Liver (tissue), 9 donors: ENCODE results near the gene RHBDF2. TPM values are rescaled to one million over a fixed set of nuclear protein-coding genes. Genes with fewer than 3 reads are reported as not detected.

Experiments used
- DNase-seq: peaks from one replicate; pipeline ENCODE4 v3.0.0-alpha.2; 2017; ENCODE audit warnings: low spot score
- H3K27ac ChIP-seq, 2 donors: one replicate each; pipeline ENCODE4 v1.7.0; 2013; ENCODE audit warnings: inconsistent platforms in 2 of 2, low read length in 2 of 2, control low read depth in 1 of 2, low read depth in 1 of 2, mild to moderate bottlenecking in 1 of 2
- H3K27me3 ChIP-seq, 4 donors: one replicate each; pipeline versions ENCODE4 v1.6.1 to v1.7.0; 2013; ENCODE audit warnings: low read length in 3 of 4, inconsistent platforms in 1 of 4, mild to moderate bottlenecking in 1 of 4, moderate library complexity in 1 of 4; ENCODE audit not compliant: control insufficient read depth in 4 of 4, insufficient read depth in 4 of 4
- H3K36me3 ChIP-seq, 4 donors: one replicate each; pipeline versions ENCODE4 v1.6.1 to v1.7.0; 2013; ENCODE audit warnings: low read length in 3 of 4, mild to moderate bottlenecking in 3 of 4, low read depth in 1 of 4, moderate library complexity in 1 of 4; ENCODE audit not compliant: control insufficient read depth in 4 of 4, insufficient read depth in 3 of 4
- H3K4me1 ChIP-seq, 4 donors: one replicate each; pipeline versions ENCODE4 v1.6.1 to v1.7.0; 2013; ENCODE audit warnings: low read length in 3 of 4, mild to moderate bottlenecking in 3 of 4, moderate library complexity in 1 of 4; ENCODE audit not compliant: control insufficient read depth in 4 of 4, insufficient read depth in 4 of 4
- H3K4me3 ChIP-seq, 3 donors: one replicate each; pipeline versions ENCODE4 v1.6.1 to v1.7.0; 2013; ENCODE audit warnings: low read length in 3 of 3, control low read depth in 1 of 3, low read depth in 1 of 3, mild to moderate bottlenecking in 1 of 3
- H3K9ac ChIP-seq, 2 donors: one replicate each; pipeline ENCODE4 v1.7.0; 2013; ENCODE audit warnings: low read length in 2 of 2, mild to moderate bottlenecking in 2 of 2, moderate library complexity in 2 of 2, control low read depth in 1 of 2, low read depth in 1 of 2
- H3K9me3 ChIP-seq, 4 donors: one replicate each; pipeline versions ENCODE4 v1.6.1 to v1.7.0; 2013; ENCODE audit warnings: low read length in 3 of 4; ENCODE audit not compliant: control insufficient read depth in 4 of 4
- ATF3 ChIP-seq: IDR thresholded peaks from 2 replicates; pipeline ENCODE4 v1.6.1; 2016; ENCODE audit warnings: antibody characterized with exemption
- CTCF ChIP-seq: fragments of 150-350 bp; IDR thresholded peaks from 2 replicates; pipeline ENCODE4 v1.5.1; 2017; ENCODE audit warnings: improper control_type of control experiment, low read depth, low read length; ENCODE audit not compliant: missing input control
- EGR1 ChIP-seq, 2 donors: IDR thresholded peaks; 2 replicates each; pipeline ENCODE4 v1.6.1; 2016 to 2018; ENCODE audit warnings: antibody characterized with exemption in 2 of 2, low read depth in 2 of 2
- FOXA1 ChIP-seq: IDR thresholded peaks from 2 replicates; pipeline ENCODE4 v1.6.1; 2016; ENCODE audit warnings: antibody characterized with exemption
- FOXA2 ChIP-seq: IDR thresholded peaks from 2 replicates; pipeline ENCODE4 v1.6.1; 2016; ENCODE audit warnings: antibody characterized with exemption
- GABPA ChIP-seq, 2 donors: IDR thresholded peaks in 1 of 2; conservative IDR thresholded peaks in 1 of 2; 2 replicates each; pipeline ENCODE4 v1.6.1; 2016; ENCODE audit warnings: antibody characterized with exemption in 2 of 2, mild to moderate bottlenecking in 1 of 2, moderate library complexity in 1 of 2
- HNF4A ChIP-seq, 2 donors: conservative IDR thresholded peaks; 2 replicates each; pipeline ENCODE4 v1.6.1; 2016; ENCODE audit warnings: antibody characterized with exemption in 2 of 2, mild to moderate bottlenecking in 2 of 2
- HNF4G ChIP-seq: IDR thresholded peaks from 2 replicates; pipeline ENCODE4 v1.6.1; 2016; ENCODE audit warnings: antibody characterized with exemption
- JUND ChIP-seq, 2 donors: IDR thresholded peaks; 2 replicates each; pipeline ENCODE4 v1.6.1; 2016; ENCODE audit warnings: antibody characterized with exemption in 2 of 2
- MAX ChIP-seq: IDR thresholded peaks from 2 replicates; pipeline ENCODE4 v1.6.1; 2016; ENCODE audit warnings: antibody characterized with exemption
- NR2F2 ChIP-seq: IDR thresholded peaks from 2 replicates; pipeline ENCODE4 v1.6.1; 2016; ENCODE audit warnings: antibody characterized with exemption
- RAD21 ChIP-seq, 2 donors: IDR thresholded peaks; 2 replicates each; pipeline ENCODE4 v1.6.1; 2016; ENCODE audit warnings: antibody characterized with exemption in 2 of 2, mild to moderate bottlenecking in 2 of 2
- REST ChIP-seq: IDR thresholded peaks from 2 replicates; pipeline ENCODE4 v1.6.1; 2016; ENCODE audit warnings: antibody characterized with exemption, mild to moderate bottlenecking
- RXRA ChIP-seq, 2 donors: IDR thresholded peaks; 2 replicates each; pipeline ENCODE4 v1.6.1; 2017 to 2018; ENCODE audit warnings: antibody characterized with exemption in 2 of 2, mild to moderate bottlenecking in 1 of 2
- SP1 ChIP-seq: IDR thresholded peaks from 2 replicates; pipeline ENCODE4 v1.6.1; 2018; ENCODE audit warnings: antibody characterized with exemption, mild to moderate bottlenecking
- TAF1 ChIP-seq: conservative IDR thresholded peaks from 2 replicates; pipeline ENCODE4 v1.6.1; 2016; ENCODE audit warnings: antibody characterized with exemption, mild to moderate bottlenecking
- YY1 ChIP-seq: IDR thresholded peaks from 2 replicates; pipeline ENCODE4 v1.6.1; 2016; ENCODE audit warnings: antibody characterized with exemption, mild to moderate bottlenecking
- ZBTB33 ChIP-seq: IDR thresholded peaks from 2 replicates; pipeline ENCODE4 v1.6.1; 2016; ENCODE audit warnings: antibody characterized with exemption
- WGBS: extraction: QIAGEN DNeasy Blood & Tissue Kit; methylation state at CpG from one replicate; pipeline ENCODE4 v1.1.7; 2013; 5-methylcytosine and 5-hydroxymethylcytosine counted together
- polyA plus RNA-seq, 2 donors: library from polyadenylated mRNA; stranded (reverse) in 1 of 2; unstranded in 1 of 2; fragments of 200-250 nt in 1 of 2; fragments of >200 nt in 1 of 2; fragmentation: Nextera tagmentation in 1 of 2; extraction: Ambion mirVana in 1 of 2; gene quantifications; one replicate each; pipeline versions ENCODE4 v1.2.1 to v1.2.3, GENCODE V29; 2013 to 2015
- total RNA-seq, 2 donors: library from RNA; depleted of rRNA; stranded (reverse); fragments of >200 nt; gene quantifications; one replicate each; pipeline ENCODE4 v1.2.3, GENCODE V29; 2014
- donor health status: healthy.
- donor health status: healthy.
- donor health status: healthy.
- donor health status: healthy.
- donor health status: healthy.

The RHBDF2 gene
- total and polyA plus RNA-seq, 4 donors: 2.9 to 6.7 (median 4.6) TPM

GRCh38 chr17:76480632-76481031 lies 20.6 kb downstream of the RHBDF2 start:
- H3K27ac ChIP-seq: no peak overlapping the region
- no peak for TF ChIP-seq REST
- no peak for TF ChIP-seq ATF3
- TF ChIP-seq FOXA2: no peak
- no peak for TF ChIP-seq HNF4G

GRCh38 chr17:76479515-76480060 lies 21.6 kb downstream of the RHBDF2 start:
- Histone ChIP-seq H3K36me3 (peaks cover 0 to 8% (median 3%) of the 10 kb centered on the region in 4 donors), H3K4me1 (no peaks in the 10 kb centered on the region), H3K9me3 (no peaks in the 10 kb centered on the region), H3K27ac (no peak overlapping the region), H3K4me3 (no peak overlapping the region), H3K9ac (no peak overlapping the region), H3K27me3 (no peaks in the 10 kb centered on the region)
- DNase-seq: no peak
- 92% methylated on average over 14 of the region's 14 CpGs for WGBS
- TF ChIP-seq RAD21 (IDR thresholded peaks at IDR 0.05) (no peak), NR2F2 (no peak), JUND (IDR thresholded peaks at IDR 0.05) (no peak), CTCF (no peak), FOXA2 (no peak), FOXA1 (no peak), HNF4A (conservative IDR thresholded peaks at IDR 0.05) (no peak), YY1 (no peak), RXRA (IDR thresholded peaks at IDR 0.05) (no peak), ZBTB33 (no peak), GABPA (IDR thresholded peaks at IDR 0.05 in 1 of 2, conservative IDR thresholded peaks at IDR 0.05 in 1 of 2) (no peak), SP1 (no peak), MAX (no peak), ATF3 (no peak), HNF4G (no peak), TAF1 (no peak), REST (no peak), EGR1 (IDR thresholded peaks at IDR 0.05; ENCODE audit: low read depth in 2 of 2) (no peak)

More at GRCh38 chr17:76480632-76481031, 20.6 kb downstream of the RHBDF2 start:
- Histone ChIP-seq H3K9ac (no peak overlapping the region), H3K27me3 (no peaks in the 10 kb centered on the region), H3K9me3 (no peaks in the 10 kb centered on the region), H3K4me3 (no peak overlapping the region), H3K4me1 (no peaks in the 10 kb centered on the region), H3K36me3 (peaks cover 0 to 8% (median 3%) of the 10 kb centered on the region in 4 donors)
- 82% methylated on average over 15 of the region's 15 CpGs for WGBS
- DNase-seq: no peak
